NCI-H1092 treated with DMSO at 0.1 percent for 48 hours (cell line): ENCODE results near the gene SLC30A4.

Experiments used
- DNase-seq: peaks from one replicate; lab custom pipeline; 2025; lab: John Stamatoyannopoulos, UW

SLC30A4 gene

DNA sequence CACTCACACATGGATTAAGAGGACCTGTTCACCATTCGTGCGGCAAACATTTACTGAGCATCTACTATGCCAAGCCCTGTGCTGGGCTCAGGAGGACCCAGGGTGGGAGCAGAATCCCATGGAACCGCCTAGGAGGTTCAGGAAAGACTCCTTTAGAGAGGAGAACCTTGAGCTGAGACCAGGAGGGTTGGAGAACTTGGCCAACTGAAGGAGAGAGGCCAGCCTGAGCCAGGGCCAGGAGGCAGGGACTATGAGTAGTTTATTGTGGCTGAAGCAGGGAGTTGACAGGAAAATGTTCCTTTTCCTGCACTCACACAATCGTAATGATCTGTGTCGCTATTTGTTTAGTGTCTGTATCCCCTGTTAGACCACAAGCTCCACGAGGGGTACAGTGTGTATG, 71.3 kb downstream of the SLC30A4 start:
- DNase-seq: no peak

DNA sequence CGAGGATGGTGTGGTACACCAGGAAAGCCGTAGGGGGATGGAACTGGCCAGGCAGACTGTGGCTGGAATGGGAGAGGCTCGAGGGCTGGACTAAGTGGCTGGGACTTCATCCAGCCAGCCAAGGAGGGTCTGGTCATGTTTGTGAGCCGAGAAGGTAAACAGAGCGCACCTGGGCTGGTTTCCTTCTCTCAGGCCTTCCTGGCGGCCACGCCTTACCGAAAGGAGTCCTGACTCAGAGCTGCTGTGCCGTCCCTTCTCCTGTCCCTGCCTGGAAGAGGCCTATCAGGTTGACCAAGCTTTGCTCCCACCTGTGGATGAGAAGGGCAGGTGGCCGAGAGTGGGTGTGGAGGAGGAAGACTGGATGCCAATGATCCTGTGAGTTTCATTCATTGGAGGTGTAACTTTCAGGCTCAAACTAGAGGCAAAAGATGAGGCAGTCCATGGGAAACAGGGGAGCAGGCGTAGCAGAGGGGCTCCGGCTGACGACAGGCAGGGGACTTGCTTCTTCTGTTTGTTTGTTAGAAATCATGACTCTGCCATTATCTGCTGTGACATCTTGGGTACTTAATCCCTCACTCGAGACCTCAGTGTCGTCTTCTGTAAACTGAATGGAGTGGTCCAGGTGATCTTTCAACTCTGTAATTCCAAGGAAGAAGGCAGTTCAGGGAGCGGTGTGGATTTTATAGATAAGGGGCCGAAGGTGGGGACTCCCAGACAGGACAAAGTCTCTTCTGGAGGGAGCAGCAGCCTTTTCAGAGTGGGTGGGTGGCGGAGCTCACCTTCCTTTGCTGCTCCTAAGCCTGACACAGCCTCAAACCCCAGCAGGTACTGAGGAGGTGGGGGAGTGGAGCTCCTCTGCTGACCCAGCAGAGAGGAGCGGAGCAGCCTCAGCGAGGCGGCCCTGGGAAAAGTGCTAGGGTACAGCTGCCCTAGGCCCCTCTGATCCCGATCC, 72.4 kb downstream of the SLC30A4 start:
- DNase-seq: no peak

DNA sequence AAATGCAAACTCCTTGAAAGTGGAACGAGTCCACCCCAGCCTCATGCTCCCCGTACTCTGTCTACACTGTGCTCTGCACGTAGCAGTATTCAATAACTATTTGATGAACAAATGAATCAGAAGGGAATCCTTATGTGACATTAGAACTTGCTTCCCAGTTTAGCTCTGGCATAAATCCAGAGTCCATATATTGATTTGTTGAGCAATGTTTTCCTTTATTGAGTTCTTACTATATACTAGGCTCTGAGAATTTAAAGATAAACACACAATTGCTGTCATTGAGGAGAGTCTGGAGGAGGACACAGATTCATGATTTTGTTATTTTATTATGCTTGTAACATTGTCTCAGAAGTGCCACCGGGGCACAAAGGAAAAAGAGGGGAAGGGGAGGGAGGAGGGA, 73.2 kb downstream of the SLC30A4 start:
- DNase-seq: no peak

DNA sequence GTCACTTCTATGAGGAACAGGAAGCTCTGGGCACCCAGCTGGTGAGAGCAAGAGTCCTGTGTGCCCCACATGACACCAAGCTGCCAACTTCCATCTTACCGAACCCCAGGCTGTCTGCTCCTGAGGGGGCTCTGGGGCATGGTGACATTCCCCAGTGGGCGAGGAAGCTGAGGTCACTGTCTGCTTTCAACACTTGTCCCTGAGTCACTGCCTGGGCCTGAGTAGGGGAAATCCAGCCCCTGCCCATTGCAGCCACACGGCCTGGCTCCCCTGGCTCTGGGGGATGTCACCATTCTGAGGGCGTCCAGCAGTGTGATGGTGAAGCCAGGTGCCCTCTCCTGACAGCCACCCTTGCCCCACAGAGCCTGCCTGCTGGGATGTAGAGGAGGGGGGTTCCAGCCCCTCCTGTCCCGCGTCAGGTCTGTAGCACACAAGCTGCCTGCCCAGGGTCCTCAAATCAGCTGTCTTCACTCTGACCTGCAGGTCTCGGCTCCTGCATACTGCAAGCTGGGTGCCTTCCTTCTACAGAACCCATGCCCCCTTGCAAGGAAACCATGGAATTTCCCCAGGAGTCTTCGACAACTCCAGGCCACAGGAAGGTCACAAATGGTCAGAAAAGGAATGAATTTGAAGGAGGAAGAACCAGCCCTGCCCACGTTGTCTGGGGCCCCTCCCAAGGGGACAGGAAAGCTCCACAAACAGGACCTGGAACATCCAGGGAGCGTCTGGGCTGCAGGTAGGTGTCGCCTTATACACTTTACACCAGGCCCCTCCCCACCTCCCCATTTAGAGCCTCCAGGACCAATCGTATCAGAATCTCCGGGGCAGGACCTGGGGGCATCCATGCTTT, 74.3 kb downstream of the SLC30A4 start:
- DNase-seq: no peak

DNA sequence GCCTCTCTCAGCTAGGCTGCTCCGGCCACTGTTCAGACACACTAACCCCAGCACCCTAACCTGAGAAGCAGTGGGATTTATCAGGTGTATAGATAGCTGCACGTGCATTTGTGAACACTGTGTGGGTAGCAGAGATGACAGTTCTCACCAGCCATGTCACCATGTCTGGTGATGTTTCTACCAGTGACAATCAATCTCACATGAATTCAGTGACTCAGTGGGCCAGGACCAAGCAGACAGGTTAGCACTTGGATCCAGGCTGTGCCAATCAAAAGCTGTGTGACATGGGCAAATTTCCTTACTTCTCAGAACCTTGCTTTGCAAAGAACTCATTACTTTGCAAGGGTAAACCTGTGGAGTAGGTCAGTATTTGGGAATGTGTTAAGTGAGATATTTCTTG, 78.9 kb downstream of the SLC30A4 start:
- DNase-seq: no peak

DNA sequence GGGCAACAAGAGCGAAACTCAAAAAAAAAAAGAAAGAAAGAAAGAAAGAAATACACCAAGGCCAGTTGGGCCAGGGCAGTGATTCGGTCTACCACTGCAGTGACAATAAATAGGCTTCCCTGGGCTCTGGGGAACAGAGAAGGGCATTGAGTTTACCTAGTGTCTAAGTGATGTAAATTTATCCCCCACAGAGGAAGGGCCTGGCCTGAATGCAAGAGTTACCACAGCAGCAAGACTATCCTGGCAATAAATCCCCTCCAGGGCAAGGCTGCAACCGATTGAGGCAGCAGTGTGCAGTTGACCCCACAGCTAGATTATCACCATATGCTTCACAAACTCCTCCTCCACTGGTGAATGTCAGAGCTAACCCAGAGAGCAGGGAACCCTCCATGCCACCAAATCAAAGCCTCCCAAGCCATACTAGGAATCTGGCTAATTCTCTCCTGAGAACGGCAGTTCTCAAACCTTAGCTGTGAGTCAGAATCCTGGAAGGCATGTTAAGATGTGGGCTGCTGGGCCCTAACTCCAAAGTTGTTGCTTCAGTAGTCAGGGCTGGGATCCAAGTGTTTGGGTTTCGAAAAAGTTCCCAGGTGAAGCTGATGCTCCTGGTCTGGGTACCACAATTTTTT, 79.9 kb downstream of the SLC30A4 start:
- no peak for DNase-seq

DNA sequence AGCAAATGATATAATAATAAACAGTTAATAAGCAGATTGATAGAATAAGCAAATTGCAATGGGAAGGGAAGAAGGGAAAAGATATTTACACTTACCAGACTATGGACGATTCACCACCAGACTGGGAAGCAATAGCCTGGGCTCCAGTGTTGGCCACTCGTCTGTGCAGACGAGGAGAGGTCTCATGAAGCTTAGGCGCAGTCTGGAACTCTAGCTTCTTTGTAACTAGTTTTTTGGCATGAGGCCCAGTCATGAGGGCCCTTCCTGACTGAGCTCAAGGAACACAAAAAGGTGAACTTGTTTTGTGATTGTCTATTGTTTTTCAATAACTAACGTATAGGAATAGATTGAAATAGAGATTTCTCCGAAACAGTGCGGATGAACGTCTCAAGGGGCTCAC, 80.9 kb downstream of the SLC30A4 start:
- no peak for DNase-seq

DNA sequence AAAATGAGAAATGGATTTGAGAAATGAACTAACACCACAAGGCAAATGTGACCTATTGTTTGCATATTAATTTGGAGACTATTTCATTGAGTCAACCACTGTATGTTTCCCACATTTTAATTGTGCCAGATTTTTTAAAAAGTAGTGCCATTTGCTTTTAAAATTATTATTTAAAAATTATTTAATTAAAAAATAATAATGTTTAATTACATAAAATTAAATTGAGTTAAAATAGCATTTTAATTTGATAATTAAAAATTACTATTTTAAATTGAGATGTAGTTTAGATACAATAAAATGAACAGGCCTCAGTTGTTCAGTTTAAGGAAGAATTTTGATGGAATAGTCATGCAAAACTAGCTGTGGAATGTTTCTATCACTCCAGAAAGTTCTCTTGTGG, 81.5 kb downstream of the SLC30A4 start:
- DNase-seq: no peak

DNA sequence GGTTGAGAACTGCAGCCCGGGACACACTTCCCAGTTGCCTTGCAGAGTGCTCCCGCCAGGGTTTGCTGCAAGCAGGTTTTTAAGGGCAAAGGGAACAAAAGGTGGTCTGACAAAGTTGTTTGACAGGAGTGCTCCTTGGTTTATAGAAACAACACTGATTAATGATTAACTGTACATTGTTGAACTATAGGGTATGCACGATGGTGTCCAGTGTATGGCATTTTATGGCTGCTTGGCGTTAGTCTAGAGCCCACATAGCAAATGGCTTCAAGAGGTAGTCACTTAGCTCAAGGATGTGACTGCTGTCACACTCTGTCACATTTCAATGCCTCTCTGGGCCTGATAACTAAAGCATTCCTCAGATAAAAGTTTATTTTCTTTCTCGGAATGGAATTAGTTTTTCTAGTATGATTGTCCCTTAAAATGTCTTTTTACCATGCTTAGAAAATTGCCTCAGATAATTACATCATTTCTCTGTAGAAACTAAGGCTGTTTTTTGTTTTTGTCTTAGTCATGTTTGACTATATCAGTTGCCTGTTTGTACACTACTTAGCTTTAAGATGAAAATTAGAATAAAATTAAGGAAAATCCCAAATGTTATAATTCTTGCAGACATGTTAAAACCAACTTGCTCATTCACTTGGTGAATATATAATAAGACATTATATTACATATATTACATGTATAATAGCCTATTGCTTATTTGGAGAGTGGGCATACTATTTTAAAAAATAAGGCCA, 82.9 kb downstream of the SLC30A4 start:
- DNase-seq: no peak

DNA sequence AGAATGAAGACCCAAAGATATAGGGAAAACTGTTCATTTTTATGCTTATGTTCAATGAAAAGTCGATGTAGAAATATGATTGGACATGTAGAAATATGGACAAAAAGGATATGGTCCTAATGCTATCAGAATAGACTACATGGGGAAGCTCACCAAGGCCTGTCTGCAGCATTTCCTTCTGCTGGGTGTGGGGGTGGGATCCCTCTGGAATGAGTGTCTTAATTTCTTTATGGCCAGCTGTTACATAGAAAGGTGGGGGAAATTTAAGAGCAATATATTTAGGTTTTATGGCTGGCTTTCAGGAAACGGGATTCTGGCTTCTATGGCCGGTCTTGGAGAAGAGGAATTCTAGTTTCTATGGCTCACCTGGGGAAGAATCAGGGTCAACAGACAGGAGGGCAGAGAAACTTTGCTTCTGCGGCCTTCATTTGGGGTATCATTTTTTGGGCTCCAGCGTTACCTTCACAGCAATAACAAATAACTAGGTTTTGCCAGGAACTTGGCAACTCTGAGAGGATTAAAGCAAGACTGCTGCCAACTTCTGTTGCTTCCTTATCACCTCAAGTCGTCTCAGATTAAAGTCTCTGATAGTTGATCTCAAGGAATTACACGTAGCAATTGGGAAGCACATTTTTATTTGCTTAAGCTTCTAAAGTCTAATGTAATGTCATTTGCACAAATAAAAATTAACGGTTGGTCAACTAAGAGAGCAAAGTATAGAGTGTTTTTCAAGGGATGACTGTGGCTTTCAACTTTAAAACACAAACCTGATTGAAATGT, 87.2 kb downstream of the SLC30A4 start:
- DNase-seq: no peak

DNA sequence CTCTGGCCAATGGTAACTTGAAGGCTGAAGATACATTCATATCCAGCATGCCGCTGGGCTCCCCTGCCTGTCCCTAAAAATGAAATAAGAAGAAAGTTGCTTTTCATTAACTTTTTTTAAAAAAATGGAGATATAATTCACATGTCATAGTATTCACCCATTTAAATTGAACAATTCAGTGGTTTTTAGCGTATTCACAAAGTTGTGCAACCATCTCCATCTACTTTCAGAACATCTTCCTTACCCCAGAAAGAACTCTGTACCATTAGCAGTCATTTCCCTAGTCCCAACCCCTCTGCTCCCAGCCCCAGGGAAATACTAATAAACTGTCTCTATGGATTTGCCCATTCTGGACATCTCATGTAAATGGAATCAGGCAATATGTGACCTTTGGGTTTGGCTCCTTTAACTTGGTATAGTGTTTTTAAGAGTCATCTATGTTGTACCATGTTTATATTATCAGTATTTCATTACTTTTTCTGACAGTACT, 88.4 kb downstream of the SLC30A4 start:
- no peak for DNase-seq

DNA sequence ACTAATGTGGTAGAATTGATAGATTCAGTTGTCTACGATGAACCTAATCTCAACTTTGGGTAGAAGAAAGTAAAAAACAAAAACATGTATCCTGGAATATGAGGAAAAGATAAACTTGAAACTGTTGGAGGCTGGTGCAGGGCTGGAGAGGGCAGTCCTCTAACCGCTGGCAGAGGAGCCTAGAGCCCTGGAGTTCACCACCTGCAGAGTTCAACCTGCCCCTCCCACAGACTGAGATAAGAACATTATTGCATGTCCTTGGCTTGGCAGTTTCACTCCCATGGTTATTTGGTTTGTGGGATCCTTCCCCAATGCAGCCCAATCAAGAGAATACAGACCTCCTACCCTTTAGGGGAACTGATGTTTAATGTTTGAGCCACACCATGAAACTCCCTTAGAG, 91.0 kb downstream of the SLC30A4 start:
- no peak for DNase-seq

DNA sequence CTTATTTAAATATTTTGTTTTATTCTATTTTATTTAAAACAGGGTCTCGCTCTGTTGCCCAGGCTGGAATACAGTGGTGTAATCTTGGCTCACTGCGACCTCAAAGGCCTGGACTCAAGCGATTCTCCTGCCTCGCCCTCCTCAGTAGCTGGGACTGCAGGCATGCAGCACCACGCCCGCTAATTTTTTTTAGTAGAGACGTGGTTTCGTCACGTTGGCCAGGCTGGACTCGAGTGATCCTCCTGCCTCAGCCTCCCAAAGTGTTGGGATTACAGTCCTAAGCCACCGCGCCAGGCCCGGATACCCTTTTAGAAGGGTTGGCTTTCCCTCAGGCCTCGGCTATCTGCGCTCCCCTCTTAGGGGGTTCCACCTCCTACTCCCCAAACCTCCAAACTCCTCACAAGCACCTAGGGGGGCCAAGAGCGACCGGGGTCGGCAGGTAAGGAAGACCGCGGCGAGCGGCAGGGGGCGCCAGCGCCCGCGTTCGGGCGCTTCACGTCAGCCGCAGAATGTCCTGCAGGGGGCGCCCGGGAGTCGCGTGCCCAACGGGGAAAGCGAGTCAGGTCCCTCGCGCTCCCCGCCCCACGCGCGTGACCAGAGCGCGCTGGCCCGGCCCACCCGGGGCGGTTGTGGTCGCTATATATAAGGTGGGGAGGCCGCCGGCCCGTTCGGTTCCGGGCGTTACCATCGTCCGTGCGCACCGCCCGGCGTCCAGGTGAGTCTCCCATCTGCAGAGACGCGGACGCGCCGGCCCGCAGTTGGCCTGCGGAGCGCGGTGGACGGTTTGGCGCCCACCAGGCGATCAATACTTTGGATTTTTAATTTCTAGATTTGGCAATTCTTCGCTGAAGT, 92.4 kb downstream of the SLC30A4 start:
- no peak for DNase-seq
